Activated naive CD4-positive, alpha-beta T cell treated with anti-CD3 and anti-CD28 coated beads, Interleukin-2, amount 50 U/mL, for 16 hours (primary cell): ENCODE results near the gene KLF15.

Experiments used
- DNase-seq: peaks from one replicate; pipeline ENCODE4 v3.0.0-alpha.2; 2020

Gene KLF15

DNA sequence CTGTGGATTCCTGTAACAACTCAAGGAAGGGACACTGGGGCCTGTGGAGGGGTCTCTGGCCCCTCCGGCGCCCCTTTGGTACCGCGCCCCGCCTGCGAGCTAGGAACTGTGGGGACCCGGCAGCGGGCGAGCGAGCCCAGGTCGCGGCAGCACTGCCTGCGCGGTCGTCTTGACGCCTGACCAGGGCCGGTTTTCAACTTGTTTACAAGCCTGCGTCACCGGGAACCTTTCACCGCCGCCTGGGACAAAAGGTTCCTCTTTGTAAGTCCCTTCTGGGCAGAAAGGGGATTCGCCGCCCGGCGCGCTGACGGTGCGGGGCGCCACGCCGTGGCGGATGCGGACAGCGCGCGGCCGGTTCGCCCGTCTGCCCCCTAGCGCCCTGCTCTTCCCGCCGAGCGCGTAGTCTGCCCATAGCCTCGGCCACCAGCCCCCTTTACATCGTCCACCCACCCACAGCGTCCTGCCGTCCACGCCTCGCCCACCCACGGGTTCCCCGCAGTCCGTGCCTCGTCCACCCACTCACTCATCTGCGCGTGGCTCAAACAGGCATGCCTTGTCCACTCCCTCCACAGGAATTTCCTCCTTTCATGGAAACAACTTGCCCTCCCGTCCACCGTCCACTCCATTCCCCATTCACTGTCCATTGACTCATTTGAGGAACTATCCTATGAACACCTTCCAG, 32.0 kb upstream of the KLF15 start:
- peak; percentile 24 for DNase-seq

DNA sequence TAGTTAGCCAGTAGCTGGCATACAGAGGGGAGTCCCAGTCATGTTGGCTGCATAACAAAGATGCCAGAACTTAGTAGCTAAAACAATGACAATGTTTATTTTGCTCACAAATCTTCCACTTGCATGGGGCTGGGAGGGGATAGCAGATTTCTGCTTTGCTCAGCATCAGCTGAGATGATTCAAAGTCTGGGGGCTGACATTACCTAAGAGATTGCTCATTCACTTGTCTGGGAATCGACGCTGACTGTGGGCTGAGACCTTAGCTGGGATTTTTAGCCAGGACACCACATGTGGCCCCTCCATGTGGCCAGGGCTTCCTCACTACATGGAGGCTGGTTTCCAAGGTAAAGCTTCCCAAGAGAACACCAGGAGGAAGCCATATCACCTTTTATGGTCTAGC, 24.8 kb upstream of the KLF15 start:
- DNase-seq: no peak

DNA sequence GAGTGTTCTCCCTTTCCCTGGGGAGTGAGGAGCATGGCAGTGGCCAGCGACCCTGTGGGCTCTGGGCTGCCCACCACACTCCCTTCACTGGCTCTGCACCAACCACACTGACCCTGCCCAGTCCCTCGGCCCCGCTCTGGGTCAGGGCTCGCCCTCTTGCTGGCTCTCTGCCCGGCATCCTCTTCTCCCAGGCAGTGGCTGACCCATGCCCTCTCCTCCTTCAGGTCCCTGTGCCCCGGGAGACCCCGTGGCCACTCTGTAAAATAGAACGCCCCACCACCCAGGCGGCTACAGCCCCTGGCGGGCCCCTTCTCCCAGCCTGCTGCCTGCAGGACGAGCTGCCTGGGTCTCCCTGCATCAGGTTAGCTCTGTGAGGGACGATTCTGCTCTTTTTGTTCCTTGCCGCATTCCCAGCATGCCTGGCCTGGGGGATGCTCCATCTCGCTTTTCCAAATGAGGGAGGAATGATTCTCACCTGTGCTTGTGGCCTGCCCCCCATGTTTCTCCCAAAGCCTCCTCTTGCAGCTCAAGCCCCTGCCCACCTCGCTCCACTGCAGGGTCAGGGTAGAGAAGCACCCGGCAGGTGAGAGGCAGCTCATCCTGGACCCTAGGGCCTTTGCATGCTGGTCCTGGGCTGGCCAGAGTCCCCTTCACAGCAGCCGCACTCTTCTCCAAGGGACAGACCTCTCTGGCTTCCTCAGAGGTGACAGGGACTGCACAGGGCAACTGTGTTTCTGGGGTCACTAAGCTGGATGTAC, 23.0 kb upstream of the KLF15 start:
- DNase-seq: no peak

DNA sequence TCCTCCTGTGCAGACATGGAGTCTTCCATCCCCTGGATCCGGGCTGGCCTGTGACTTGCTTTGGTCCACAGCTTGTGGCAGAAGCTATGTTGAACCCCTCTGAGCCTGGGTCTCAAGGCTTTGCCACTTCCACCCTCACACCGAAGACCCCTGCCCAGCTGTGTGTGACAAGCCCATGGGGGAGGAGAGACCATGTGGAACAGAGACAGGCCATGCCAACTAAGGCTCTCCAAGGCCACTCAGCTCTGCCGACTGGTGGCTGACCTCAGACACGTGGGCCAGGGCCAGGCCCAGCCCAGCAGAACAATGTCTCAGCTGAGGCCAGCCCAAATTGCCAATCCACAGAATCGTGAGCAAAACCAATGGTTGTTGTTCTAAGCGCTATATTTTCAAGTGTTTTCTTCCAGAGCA, 21.1 kb upstream of the KLF15 start:
- DNase-seq: no peak

DNA sequence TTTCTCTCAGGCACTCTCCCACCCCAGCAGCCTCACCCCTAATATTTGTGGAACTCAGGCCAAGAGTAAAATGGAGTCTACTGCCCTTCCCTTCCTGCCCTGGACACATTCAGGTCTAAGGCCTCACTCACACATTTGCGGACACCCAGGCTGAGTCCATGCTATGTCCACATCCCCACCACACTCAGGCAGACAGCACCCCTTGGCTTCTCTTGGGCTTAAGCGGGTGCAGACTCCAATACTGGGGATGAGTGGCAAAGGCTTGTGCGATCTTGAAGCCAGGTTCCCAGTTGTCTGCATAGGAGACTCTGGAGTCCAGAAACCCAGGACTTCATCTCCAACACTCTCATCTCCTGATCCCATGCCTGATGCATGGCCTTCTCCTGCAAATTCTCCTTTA, 20.0 kb upstream of the KLF15 start:
- DNase-seq: no peak

DNA sequence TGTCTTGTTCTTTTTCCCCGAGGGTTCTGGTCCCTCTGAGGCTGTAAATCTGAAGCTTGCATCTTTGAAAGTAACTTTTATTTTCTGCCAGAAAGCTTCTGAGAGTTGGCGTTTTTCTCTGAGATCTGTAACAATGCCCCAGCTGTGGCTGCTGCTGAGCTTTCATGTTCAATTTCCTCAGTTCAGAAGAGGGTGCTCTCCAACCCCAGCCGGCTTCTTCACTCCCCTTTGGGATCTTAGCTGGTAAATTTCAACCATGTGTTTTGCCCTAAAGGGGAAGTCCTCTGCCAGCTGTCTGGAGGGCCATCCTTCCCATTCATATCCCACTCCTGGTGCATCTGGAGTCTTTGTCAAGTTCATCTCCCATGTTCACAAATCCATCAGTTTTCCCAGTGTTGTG, 19.2 kb upstream of the KLF15 start:
- no peak for DNase-seq

DNA sequence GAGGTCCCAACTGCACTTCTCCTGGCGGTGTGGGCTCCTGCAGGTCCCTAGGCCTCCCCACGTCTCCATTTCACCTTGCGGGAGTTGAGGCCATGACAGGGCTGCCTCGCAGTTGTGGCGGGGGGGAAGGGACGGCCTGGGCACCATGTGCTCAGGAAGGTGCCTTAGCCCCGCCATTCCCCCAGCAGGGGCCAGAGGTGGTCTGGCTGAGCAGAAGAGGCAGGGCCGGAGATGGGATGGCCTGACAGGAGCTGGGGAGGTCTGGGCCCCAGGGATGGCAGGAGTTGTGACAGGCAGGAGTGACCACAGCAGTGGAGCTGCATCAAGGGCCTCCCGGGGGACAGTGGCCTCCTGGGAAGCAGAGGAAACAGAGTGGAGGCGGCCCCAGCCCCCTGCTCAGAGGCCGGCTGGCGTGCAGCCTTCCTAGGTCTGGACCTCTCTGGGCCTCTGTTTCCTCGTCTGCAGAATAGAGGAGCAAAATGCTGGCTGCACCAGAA, 18.7 kb upstream of the KLF15 start:
- DNase-seq: no peak

DNA sequence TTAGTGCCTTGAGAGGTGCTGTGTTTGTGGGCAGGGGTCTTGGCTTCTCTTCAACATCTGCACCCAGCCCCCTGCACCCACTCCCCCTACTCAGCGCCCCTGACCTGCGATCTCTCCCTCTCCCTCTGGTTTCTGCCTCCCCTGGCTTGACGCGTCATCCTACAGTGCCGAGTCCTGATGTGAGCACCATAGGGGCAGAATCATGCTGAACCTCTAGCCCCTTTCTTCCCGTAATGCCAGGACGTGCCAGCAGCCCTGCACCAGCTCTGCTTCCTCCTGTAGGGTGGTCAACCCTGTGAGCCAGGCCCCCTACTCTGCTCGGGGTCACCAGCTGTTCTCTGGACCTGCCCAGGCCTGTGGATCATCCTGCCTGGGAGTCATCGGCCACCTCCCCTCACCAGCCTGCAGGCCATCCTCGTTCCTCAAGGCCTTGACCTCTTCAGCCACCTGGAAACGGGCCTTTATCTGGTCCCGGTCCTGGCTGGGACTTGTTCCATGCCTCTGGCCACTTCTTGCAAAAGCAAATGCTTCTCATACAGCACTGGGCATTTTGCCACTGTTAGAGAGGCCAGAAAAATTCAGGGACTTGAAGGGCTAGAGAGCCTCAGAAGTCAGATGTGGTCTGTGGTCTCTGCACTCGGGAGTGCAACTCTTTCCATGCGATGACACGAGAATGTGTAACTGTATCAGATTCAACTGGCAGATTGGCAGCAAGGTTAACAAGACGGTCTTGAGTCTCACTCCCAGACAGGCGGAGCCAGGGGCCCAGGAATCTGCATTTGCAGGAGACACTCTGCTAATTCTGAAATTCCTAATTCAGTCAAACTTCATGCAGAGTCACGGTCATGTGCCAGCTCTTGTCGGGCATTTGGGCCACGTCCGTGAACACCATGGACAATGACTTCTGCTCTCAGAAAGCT, 16.7 kb upstream of the KLF15 start:
- DNase-seq: no peak

DNA sequence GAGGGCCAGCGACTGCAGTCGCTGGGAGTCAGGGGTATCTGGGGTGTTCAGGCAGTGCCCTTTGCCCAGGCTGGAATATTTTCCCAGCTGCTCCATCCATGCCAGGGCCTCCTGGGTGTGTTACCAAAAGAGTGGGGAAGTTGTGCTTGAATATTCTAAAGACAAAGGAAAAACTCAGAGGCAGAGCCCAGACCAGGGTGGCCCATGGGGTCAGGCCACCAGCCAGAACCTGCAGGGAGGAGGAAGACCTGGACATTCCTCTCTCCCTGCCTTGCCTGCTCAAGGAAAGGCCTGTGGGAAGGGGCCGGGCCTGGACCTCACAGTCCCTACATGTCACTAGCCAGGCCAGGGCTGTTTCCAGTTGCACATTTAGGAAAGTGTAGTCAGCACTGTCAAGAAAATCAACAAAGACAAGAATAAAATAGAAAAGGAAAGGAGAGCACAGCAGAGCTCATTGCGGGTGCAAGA, 16.0 kb upstream of the KLF15 start:
- no peak for DNase-seq

DNA sequence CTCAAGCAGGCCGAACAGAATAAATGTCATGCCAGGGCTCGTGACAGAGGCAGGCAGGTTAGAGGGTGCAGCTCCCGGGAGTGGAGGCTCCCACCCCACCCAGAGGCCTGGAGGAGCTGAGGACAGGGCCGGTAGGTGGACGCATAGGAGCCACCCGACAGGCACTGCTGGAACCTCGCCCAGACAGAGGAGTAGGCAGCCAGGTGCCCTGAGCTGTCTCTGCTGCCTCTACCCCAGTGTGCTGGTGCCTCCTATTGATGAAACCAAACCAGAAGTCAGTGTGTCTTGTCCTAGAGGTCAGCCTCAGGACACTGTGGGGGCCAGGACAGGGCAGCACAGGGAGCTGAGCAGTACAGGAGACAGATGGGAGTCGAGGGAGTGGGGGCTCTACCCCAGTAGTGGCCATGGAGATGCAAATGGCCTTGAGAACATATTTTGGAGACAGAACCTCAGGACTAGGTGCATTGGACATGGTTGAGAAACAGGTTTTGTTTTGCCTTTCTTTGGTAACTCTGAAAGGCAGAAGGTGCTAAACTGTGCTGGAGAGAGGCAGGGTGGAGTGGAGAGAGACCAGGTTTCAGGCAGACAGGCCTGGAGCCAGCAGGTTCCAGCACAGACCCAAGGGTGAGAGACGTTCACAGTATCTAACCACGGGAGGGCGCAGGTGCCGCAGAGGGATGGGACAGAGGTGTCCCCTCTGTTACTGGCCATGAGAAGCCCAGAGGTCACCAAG, 15.4 kb upstream of the KLF15 start:
- DNase-seq: no peak

DNA sequence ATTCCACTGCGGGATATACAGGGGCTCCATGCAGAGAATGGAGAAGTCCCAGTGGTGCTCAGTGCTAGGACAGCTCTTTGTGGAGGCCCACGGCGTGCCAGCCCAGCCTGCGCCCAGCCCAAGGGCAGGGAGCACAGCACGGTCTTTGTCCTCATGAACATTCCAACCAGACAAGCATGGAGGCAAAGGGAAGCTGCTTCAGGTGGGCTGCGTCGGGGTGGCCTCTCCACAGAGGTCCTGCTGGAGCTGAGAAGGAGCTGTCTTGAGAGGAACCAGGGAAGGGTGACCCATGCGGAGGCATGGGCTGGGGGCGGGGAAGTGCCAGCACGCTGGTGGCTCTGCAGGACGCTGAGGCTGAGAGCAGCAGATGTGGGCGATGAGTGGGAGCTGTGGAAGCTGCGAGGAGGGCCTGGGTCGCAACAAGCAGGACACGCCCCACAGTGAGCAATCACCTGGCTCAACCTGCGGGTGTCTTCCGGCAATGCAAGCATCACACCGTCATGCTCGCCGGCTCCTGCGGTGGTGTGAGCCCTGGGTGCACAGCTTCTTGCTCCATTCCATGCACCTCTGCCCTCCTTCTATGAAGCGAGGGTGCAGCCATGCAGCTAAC, 14.0 kb upstream of the KLF15 start:
- DNase-seq: no peak

DNA sequence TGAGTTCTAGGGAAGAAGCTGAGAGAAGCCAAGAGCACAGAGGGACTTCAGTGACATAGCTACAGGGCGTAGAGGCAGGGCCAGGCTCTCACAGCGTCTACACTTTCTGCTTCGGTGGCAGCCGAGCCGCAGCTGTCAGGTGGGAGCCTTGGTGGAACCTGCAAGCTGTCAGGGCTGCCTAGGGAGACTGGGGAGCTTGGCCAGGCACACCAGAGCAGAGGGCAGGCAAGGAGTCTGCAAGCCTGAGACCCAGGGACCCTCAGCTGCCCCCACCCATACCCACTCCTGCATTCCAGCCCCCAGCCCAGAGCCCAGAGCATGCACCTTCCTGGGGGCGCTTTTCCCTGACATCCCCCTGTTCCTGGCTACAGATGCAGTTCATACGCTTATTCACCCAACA, 13.4 kb upstream of the KLF15 start:
- no peak for DNase-seq

DNA sequence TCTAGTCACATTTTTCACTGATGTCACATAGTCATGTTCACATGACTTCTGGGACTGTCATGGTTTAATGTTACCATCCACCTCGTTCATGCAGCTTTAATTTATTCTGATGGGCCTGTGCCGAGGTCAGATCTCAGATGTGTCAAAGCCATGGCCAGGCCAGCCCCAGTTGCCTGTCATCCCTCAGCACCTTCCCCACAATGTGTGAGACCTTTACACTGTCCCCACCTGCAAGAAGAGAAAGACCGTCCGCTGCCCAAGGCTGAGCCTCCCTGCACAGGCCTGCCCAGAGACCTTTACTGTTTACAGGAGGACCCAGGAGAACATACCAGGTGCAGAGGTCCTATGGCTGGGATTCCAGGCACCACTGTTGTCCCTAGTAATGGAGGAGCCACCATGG, 12.8 kb upstream of the KLF15 start:
- no peak for DNase-seq

DNA sequence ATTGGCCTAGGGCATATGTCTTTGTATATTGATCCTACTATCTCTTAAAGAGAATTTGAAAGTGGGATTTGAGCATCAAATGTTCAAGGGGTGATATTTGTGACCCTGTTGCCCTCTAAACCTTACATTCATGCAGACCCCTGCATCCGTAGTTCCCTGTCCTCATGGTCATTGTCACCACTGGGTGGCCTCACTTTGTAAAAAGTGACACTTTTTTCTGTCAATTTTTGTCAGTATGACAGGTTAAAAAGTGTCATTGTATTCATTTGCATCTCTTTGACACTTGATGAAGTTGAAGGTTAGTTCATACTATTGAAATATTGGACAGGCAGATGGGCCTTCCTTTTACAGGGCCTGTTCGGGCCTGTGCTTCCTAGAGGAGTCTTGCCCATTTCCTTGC, 12.3 kb upstream of the KLF15 start:
- no peak for DNase-seq

DNA sequence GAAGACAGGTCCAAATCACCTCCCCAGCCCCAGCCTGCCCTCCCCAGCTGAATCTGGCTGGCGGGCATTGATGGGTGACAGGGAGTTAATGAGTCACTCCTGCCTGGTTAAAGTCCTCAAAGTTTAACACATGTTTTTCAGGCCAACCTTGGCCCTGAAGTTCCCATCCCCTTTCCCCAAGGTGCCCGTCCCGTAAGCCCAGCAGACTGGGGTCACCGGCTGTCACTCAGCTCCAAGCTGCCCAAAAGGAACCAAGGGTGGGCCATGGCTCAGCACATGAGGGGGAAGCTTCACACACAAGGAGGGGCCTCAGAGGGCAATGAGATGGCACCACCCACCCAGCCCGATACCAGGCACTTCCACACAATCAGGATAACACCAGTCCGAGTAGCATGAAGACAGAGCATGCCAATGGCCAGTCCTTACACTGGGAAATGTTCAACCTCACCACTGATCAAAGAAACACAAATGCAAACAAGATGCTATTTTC, 10.2 kb upstream of the KLF15 start:
- peak; percentile 2 for DNase-seq

DNA sequence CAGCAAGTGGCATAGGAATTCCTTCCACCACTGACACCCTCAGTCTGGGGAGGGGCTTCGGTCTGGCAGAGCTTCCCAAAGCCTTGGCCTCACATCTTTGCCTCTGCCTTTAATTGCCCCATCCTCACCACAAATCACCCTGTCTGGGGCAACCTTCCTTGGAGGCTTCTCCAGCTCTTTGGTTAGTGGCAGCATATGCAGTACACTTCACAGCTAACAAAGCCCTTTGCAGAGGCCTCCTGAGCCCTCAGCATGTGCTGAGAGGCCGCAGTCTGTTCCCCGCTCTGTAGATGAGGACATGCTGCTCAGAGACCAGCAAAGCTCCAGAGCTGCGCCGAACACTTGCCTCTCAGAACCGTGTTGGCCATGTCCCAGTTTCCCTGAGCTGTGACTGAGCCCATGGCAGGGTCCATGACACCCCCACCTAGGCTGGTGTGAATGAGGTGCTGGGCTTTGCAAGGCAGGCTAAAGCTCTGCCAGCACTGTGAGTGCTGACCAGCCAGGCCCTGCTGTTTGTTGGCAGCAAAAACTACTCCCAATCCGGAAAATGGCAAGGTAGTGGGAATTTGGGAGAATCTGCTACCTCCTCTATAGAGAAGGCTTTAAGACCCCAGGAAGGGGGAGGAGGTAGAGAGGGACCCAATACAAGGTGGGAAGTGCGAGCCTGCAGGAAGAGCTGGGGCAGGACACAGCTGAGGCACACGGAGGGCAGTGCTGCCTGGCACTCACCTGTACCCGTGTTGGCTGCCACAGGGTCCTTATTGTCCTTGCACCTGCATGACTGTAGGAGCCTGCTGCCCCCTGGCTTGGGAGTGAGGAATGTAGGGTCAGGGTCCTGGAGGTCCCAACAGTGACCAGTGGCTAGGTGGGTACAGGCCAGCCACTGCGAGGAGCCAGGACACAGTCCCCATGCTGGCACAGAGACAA, 8.4 kb upstream of the KLF15 start:
- DNase-seq: no peak

DNA sequence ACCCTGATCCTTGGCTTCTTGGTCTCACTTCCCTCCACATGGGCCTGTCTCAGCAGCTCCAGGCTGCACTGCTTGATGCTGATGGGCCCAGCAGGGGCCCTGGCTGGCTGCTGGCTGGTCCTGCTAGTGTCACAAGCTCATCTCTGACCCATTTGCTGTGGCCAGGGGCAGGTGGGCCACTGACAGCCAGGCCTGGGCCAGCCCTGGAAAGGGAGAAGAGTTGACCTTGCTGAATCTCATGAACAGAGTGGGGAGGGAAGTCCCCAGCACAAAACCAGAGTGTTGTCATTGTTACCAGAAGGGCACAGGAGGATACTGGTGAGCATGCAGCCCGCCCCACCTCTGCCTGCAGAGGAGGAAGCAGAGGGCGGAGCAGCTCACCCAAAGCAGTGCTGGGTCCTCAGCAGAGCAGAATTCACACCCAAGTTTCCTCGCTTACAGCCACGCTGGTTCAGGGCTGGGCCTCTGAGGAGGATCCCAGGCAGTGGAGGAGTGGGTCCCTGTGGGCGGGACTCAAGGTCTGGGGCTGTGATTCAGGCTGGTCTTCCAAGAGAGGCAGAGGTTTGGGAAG, 7.6 kb upstream of the KLF15 start:
- DNase-seq: no peak

DNA sequence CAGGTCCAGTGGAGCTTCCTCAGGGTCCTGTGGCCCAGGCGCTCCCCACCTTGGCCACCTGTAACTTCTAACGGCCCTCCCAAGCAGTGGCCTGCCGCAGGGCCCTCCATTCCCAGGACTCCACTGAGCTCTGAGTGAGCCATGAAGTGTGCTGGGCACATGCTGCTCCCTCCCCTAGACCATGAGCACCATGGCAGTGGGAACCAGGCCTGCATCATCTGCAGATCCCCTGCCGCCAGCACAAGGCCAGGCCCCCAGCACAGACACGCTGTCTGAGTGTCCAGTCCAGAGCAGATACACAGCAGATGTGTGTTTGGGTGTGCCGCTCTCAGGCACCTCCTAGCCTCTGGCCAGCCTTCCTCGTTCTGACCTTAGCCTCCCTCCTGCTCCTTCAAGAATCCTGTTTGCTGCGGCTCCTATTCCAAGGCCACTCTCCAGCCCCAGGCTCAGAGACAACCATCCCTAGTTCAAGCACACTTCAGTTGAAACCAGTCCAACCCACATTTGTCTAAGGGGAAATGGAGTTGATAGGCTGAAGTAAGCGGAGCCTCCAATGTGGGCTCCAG, 7.0 kb upstream of the KLF15 start:
- DNase-seq: no peak

DNA sequence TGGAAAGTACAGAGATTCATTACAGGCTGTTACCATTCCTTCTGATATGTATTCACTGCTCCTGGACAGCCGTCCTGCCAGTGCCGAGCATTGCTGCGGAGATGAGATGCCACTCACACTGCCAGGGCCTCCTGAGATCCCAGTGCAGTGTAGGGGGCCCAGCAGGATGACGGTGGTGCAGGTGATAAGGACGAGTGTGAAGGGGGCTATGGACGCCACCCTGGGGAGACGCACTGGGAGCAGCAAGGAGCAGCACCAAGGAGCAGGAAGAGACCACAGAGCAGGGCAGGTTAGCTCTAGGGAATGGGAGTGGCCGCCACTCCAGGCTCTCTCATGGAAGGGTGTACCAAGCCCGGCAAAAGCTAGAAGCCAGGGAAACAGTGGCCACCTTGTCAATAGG, 4.0 kb upstream of the KLF15 start:
- no peak for DNase-seq

DNA sequence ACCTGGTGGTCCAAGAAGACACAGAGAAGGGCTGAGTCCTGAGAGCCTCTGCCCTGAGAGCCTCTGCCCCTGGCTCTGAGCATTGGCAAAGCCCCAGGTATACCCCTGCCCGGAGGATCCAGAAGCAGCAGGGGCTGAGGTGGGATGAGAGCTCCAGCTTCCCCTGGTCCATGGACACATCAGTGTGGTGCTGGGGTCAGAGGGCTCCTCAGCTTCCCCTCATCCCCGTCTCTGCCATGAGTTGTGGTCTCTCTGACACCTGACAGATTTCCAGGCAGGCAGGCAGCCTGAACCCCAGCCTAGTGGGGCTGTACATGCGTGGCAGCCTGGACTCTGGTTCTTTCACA, 3.5 kb upstream of the KLF15 start:
- peak; percentile 2 for DNase-seq
